Lung (tissue), 12 donors: ENCODE measurements around the gene RAB13. TPM values are rescaled to one million over a fixed set of nuclear protein-coding genes. Genes with fewer than 3 reads are reported as not detected.

ENCODE experiments used
- ATAC-seq: fragments of 200-7000 bp; cut with Tn5 transposase; one replicate; pipeline ENCODE4 v1.9.1; 2020; ENCODE audit warnings: moderate number of reproducible peaks; ENCODE audit not compliant: insufficient read depth, low FRiP score
- DNase-seq, 3 donors: peaks; one replicate each; pipeline ENCODE4 v3.0.0-alpha.2; 2013 to 2017
- H3K27ac ChIP-seq, 2 donors: one replicate each; pipeline ENCODE4 v1.5.1; 2013; ENCODE audit warnings: mild to moderate bottlenecking in 2 of 2, moderate library complexity in 2 of 2, control low read depth in 1 of 2, inconsistent platforms in 1 of 2, low read depth in 1 of 2, low read length in 1 of 2
- H3K27me3 ChIP-seq, 3 donors: one replicate each; pipeline ENCODE4 v1.5.1; 2013; ENCODE audit warnings: low read length in 2 of 3; ENCODE audit not compliant: control insufficient read depth in 3 of 3, insufficient read depth in 3 of 3
- H3K36me3 ChIP-seq, 4 donors: one replicate each; pipeline ENCODE4 v1.5.1; 2013; ENCODE audit warnings: low read length in 4 of 4, mild to moderate bottlenecking in 1 of 4, moderate library complexity in 1 of 4; ENCODE audit not compliant: control insufficient read depth in 4 of 4, insufficient read depth in 4 of 4
- H3K4me1 ChIP-seq, 5 donors: one replicate each; pipeline ENCODE4 v1.5.1; 2013; ENCODE audit warnings: low read length in 5 of 5, mild to moderate bottlenecking in 2 of 5, moderate library complexity in 1 of 5; ENCODE audit not compliant: control insufficient read depth in 5 of 5, insufficient read depth in 5 of 5
- H3K4me3 ChIP-seq: one replicate; pipeline ENCODE4 v1.5.1; 2013; ENCODE audit warnings: mild to moderate bottlenecking, control low read depth, moderate library complexity
- H3K9ac ChIP-seq, 2 donors: one replicate each; pipeline ENCODE4 v1.5.1; 2013; ENCODE audit warnings: low read length in 2 of 2, control low read depth in 1 of 2; ENCODE audit not compliant: insufficient read depth in 1 of 2
- H3K9me3 ChIP-seq, 4 donors: one replicate each; pipeline ENCODE4 v1.5.1; 2013; ENCODE audit warnings: low read length in 3 of 4, mild to moderate bottlenecking in 1 of 4, moderate library complexity in 1 of 4; ENCODE audit not compliant: control insufficient read depth in 4 of 4, insufficient read depth in 3 of 4
- WGBS, 2 donors: extraction: QIAGEN DNeasy Blood & Tissue Kit; methylation state at CpG; one replicate each; pipeline ENCODE4 v1.1.7; 2013; 5-methylcytosine and 5-hydroxymethylcytosine counted together
- polyA plus RNA-seq, 2 donors: library from polyadenylated mRNA; stranded (reverse); fragments of 200-250 nt; gene quantifications; one replicate each; pipeline ENCODE4 v1.2.1, GENCODE V29; 2013
- total RNA-seq, 2 donors: library from RNA; depleted of rRNA in 1 of 2; stranded (reverse); fragments of >200 nt in 1 of 2; gene quantifications; one replicate each; pipeline ENCODE4 v1.2.1, GENCODE V29; 2014 to 2021
- TF ChIP-seq, protein P1 (sequence below): IDR thresholded peaks from 2 replicates; pipeline ENCODE4 v1.5.1; 2012; ENCODE audit warnings: mild to moderate bottlenecking; ENCODE audit errors: control extremely low read depth, extremely low read depth
- donor health status: control.
- donor health status: control.
- donor health status: Bipolar disorder and iron deficiency.
- donor health status: healthy.
- donor health status: DM: yes; HTN: yes; CAD: no.

RAB13 gene
- total and polyA plus RNA-seq, 4 donors = 54.6 to 229 (median 138) TPM

DNA sequence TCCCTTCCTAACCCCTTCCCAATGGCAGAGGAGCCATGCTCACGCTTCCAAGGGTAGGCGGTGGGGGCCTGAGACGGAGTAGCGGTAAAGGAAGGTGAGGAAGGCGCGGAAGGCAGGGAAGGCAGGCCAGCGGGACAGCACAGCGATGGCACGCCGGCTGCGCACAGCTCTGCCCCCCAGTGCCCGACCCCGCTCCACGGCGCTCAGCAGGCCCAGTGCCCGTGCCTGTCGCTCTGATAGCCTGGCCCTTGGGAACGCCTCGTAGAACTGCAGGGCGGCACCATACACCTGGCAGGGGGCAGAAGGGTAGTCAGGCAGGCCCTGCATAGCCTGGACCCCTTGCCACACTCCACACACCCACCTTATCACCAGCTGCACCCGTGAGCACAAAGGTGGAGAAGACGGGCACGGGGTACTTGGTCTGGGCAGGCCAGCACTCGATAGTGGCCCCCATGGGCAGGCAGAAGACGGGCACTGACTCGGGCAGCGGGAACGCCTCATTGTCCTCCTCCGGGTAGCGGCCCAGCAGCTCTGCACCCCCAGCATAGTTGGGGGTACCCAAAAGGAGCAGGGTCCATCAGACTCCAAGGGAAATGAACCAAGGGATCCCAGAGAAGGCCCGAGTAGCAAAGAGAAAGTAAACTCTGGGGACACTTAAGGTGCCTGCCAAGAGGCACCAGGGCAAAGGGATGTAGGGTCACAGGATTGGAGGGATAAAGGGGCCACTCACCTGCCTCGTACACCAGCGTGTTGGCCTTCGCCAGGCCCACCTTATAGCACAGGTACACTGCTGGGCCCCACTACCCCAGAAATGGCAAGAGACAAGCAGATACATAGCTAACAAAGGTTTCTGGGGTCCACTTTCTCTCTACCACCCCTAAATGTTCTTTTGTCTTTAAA is 44.1 kb downstream of the RAB13 start:
- H3K4me3 ChIP-seq = no peak overlapping the region
- DNase-seq (no peak), ATAC-seq (no peak)
- H3K27me3 ChIP-seq = no peaks in the 10 kb centered on the region
- peaks cover 0 to 48% (median 29%) of the 10 kb centered on the region in 4 donors for H3K36me3 ChIP-seq
- WGBS, 2 donors = 96% methylated on average over 34 of the region's 34 CpGs
- no peak overlapping the region for H3K9ac ChIP-seq
- no peaks in the 10 kb centered on the region for H3K9me3 ChIP-seq
- H3K4me1 ChIP-seq = peaks cover 0 to 14% (median 8%) of the 10 kb centered on the region in 5 donors
- no peak overlapping the region for H3K27ac ChIP-seq
- TF ChIP-seq, protein P1, sequence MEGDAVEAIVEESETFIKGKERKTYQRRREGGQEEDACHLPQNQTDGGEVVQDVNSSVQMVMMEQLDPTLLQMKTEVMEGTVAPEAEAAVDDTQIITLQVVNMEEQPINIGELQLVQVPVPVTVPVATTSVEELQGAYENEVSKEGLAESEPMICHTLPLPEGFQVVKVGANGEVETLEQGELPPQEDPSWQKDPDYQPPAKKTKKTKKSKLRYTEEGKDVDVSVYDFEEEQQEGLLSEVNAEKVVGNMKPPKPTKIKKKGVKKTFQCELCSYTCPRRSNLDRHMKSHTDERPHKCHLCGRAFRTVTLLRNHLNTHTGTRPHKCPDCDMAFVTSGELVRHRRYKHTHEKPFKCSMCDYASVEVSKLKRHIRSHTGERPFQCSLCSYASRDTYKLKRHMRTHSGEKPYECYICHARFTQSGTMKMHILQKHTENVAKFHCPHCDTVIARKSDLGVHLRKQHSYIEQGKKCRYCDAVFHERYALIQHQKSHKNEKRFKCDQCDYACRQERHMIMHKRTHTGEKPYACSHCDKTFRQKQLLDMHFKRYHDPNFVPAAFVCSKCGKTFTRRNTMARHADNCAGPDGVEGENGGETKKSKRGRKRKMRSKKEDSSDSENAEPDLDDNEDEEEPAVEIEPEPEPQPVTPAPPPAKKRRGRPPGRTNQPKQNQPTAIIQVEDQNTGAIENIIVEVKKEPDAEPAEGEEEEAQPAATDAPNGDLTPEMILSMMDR = no peak

DNA sequence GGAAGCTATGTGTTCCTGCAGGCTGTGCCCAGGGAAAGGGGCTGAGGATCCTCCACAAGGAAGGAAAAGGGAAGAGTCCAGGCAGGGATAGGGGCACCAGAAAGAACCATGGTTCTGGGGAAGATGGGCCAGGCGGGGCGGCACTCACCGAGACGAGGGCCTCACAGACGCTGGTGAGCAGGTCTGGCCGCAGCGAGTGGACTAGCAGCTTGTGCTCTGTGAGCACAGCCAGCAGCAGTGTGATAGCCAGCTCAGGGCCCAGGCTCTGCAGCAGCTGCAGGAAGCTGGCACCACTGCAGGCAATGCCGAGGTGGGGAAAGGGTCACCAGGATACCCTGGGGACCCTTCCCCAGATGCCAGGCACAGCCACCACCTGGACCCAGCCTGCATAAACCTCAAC is 45.4 kb downstream of the RAB13 start:
- no peaks in the 10 kb centered on the region for H3K27me3 ChIP-seq
- ATAC-seq (no peak), DNase-seq (no peak)
- no peak overlapping the region for H3K9ac ChIP-seq
- no peak overlapping the region for H3K4me3 ChIP-seq
- H3K4me1 ChIP-seq = peaks cover 0 to 11% (median 8%) of the 10 kb centered on the region in 5 donors
- H3K36me3 ChIP-seq = peaks cover 5 to 60% (median 41%) of the 10 kb centered on the region in 4 donors
- no peak overlapping the region for H3K27ac ChIP-seq
- H3K9me3 ChIP-seq = no peaks in the 10 kb centered on the region
- TF ChIP-seq, protein P1 = no peak
- 96 to 98% methylated on average over 8 of the region's 8 CpGs for WGBS, 2 donors

DNA sequence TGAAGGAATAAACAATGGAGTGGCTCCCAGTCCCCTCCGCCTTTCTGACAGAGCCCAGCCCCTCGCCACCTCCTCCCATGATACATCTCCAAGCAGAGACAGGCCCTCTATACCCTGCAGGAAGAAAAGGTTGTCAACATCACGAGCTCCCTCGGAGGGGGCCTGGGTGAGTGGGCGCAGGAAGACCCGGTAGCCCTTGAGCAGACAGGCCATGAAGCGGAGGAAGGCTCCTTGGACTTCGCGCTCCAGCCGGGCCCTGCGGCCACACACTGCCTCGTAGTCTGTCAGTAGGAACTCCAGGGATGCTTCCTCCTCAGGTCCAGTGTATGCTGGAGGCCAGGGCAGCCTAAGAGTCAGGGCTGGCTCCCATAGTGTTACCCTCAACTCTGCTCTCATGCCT is 46.7 kb downstream of the RAB13 start:
- Histone ChIP-seq H3K4me3 (no peak overlapping the region), H3K36me3 (peaks cover 7 to 67% (median 45%) of the 10 kb centered on the region in 4 donors), H3K27ac (no peak overlapping the region), H3K9ac (no peak overlapping the region), H3K9me3 (no peaks in the 10 kb centered on the region), H3K27me3 (no peaks in the 10 kb centered on the region), H3K4me1 (peaks cover 0 to 8% (median 0%) of the 10 kb centered on the region in 5 donors)
- WGBS, 2 donors = 92 to 93% methylated on average over 12 of the region's 12 CpGs
- DNase-seq = no peak
- TF ChIP-seq, protein P1 = no peak
- no peak for ATAC-seq
